ENCODE measurements around the gene LRSAM1.

The LRSAM1 gene

DNA sequence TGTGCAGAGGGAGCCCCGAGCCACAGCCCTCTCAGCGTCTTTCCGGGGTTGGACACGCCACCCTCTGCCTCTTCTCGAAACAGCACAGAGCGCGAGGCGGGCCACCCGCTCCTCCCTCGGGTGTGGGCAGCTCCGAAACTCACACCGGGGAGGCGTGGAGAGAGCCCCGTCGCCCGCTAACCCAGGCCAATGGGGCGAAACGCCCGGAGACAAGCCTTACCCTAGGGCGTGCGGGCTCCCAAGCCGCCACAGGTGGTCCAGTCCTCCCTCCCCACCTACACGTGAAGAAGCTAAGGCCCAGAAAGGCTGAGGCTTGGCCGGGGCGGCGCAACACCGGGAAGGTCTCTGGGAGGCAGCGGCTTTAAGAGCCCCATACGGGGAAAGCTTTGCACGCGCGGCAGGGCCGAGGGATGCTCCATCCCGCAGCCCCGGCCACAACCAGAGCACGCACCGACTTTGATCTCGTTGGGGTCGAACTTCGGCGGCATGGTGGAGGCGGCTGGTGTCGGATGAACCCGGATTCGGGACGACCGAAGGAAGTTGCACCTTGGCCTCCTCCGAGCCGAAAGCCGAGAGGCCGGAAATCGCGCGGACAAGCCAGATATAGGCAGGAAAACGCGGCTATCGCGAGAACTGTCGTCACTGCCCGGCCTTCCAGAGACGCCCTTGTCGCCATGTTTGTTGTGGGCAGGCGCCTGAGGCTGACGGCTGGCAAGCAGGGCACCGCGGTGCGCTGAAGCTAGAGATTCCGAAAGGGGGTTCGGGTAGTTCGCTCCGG, at the start of gene LRSAM1, which contains the start of gene RPL12:
Gene LRSAM1 (plus strand): TSS at position 681 of the 778 bp plus-strand sequence. CDS start 3,018 bp downstream, outside the sequence.
Gene RPL12 (minus strand): TSS at position 577 of the 778 bp plus-strand sequence. CDS start 89 bp downstream, at position 488.
- TF ChIP-seq GATA3 (IDR thresholded peaks at IDR 0.05; ENCODE audit: low read depth, low read length) (no peak), GATA2 (IDR thresholded peaks at IDR 0.05; ENCODE audit: low read depth, low read length) (no peak)

DNA sequence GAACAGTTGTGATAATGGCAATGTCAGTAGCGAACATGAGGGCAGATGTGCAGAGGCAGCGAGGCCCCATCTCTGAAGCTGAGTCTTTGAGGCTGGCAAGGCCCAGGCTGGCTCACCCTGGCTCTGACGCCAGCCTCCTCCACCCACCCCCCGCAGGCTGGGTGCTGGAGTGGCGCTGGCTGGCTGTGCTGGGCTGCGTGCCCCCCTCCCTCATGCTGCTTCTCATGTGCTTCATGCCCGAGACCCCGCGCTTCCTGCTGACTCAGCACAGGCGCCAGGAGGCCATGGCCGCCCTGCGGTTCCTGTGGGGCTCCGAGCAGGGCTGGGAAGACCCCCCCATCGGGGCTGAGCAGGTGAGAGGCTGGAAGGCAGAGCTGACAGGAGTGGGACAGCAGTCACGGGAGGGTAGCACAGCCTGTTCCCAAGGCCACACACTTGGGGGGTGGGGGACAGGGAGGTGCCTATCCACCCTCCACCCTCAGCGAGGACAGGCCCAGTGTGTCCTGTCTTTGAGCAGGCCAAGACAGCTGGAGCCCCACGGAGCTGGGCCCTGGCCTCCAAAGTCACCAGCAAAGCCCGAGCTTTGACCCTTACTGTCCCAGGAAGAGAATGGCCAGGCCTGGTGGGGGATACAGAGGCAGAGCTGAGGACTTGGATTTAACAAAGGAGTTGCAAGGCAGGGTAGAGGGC, 48.8 kb upstream of the LRSAM1 start:
- TF ChIP-seq GATA3 (IDR thresholded peaks at IDR 0.05; ENCODE audit: low read depth, low read length) (no peak), GATA2 (IDR thresholded peaks at IDR 0.05; ENCODE audit: low read depth, low read length) (no peak)

DNA sequence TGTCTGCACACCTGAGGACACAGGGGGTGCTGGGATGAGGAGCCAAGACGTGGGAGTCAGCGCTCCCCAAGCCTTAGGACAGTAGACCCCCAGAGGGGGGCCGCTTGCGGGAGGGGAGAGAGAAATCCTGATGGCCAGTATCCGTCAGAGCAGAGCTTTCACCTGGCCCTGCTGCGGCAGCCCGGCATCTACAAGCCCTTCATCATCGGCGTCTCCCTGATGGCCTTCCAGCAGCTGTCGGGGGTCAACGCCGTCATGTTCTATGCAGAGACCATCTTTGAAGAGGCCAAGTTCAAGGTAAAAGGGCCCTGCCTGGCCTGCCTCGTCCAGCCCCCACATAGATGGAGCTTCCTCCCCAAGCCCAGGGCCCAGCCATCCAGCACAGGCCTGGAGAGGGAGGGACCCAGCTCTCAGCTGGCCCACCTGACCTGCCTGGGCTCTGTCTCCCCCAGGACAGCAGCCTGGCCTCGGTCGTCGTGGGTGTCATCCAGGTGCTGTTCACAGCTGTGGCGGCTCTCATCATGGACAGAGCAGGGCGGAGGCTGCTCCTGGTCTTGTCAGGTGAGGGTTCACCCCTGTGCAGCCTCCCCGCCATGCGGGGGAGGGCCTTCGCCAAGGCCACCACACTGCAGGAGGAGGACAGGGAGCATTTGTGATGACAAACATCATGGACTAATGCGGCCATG, 47.7 kb upstream of the LRSAM1 start:
- TF ChIP-seq GATA2 (IDR thresholded peaks at IDR 0.05; ENCODE audit: low read depth, low read length): no peak
- TF ChIP-seq GATA3 (IDR thresholded peaks at IDR 0.05; ENCODE audit: low read depth, low read length): no peak

DNA sequence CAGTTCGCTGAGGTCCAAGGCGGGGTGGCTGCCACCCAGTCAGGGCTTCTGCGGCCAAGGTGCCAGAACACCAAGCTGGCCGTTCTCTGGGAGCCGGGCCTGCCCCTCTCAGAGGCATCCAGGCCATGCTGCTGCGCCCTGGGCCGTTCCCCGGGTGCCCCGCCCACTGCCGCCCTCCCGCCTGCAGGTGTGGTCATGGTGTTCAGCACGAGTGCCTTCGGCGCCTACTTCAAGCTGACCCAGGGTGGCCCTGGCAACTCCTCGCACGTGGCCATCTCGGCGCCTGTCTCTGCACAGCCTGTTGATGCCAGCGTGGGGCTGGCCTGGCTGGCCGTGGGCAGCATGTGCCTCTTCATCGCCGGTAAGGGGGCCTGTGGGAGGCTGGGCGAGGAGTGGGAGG, 46.7 kb upstream of the LRSAM1 start:
- TF ChIP-seq GATA2 (IDR thresholded peaks at IDR 0.05; ENCODE audit: low read depth, low read length) (no peak), GATA3 (IDR thresholded peaks at IDR 0.05; ENCODE audit: low read depth, low read length) (no peak)

DNA sequence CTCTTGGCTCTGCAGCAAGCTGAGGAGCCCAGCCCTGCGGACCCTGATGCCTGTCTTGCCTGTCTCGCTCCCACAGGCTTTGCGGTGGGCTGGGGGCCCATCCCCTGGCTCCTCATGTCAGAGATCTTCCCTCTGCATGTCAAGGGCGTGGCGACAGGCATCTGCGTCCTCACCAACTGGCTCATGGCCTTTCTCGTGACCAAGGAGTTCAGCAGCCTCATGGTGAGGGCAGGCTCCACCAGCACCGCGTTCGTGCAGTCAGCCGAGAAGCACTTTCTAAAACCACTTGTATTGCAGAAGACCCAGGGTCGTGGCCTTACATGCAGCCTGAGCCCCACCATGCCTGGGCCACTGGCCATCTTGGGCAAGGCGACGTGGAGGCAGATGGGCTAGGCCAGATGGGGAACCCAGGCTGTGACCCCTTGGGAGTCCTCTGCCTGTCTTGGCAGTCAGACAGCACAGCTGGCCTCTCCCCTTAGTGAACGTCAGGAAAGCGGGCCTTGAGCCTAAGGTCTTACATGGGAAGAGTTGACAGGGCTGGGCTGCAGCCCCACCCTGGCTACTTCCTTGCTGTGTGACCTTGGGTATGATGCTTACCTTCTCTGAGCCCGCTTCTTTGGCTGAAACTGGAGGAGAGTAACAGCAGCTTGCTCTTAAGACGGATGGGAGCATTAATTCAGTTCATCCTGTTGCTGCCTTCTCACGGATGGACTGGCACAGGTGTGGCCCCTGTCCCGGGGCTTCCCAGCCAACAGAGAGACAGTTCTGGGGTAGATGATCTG, 45.8 kb upstream of the LRSAM1 start:
- TF ChIP-seq GATA3 (IDR thresholded peaks at IDR 0.05; ENCODE audit: low read depth, low read length) (no peak), GATA2 (IDR thresholded peaks at IDR 0.05; ENCODE audit: low read depth, low read length) (no peak)

DNA sequence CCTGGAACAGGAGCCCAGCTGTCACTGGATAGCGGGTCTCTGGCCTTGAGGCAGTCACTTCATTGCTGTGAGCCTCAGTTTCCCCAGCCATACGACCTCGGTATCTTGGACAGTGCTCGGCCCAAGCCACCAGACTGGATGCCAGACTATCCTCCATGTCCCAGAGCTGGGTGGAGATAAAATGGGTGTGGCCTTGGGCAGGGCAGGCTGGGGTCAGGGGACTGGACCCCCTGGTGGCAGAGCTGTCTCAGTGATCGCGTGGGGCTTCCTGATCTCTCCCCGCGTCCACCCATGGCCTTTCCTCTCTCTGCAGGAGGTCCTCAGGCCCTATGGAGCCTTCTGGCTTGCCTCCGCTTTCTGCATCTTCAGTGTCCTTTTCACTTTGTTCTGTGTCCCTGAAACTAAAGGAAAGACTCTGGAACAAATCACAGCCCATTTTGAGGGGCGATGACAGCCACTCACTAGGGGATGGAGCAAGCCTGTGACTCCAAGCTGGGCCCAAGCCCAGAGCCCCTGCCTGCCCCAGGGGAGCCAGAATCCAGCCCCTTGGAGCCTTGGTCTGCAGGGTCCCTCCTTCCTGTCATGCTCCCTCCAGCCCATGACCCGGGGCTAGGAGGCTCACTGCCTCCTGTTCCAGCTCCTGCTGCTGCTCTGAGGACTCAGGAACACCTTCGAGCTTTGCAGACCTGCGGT, 44.4 kb upstream of the LRSAM1 start:
- TF ChIP-seq GATA2 (IDR thresholded peaks at IDR 0.05; ENCODE audit: low read depth, low read length) (no peak), GATA3 (IDR thresholded peaks at IDR 0.05; ENCODE audit: low read depth, low read length) (no peak)

DNA sequence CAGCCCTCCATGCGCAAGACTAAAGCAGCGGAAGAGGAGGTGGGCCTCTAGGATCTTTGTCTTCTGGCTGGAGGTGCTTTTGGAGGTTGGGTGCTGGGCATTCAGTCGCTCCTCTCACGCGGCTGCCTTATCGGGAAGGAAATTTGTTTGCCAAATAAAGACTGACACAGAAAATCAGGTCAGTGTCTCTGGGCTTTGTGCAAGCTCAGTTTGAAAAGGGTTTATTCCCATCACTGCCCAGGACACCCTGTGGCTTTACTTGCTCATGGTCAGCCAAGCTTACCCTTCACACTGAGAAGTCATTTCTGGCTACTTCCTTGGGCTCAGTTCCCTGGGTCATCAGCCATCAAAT, 43.8 kb upstream of the LRSAM1 start:
- no peak for TF ChIP-seq GATA2 (IDR thresholded peaks at IDR 0.05; ENCODE audit: low read depth, low read length)
- TF ChIP-seq GATA3 (IDR thresholded peaks at IDR 0.05; ENCODE audit: low read depth, low read length): no peak

DNA sequence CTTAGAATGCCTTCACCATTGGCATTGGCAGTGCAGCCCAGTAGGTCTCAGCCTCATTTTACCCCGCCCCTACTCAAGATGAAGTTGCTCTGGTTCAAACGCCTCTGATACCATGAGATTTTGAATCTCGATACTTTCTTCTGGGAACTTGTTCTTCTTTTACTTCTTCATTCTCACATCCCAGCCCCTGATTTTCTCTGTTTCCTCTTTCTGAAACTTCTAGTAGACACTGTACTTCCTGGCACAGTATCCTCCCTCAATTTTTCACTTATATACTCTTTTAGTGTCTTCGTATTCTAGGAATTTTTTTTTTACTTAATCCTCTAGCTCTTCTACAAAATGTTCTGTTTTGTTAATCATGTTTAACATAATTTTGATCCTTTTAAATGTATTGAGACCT, 40.2 kb upstream of the LRSAM1 start:
- no peak for TF ChIP-seq GATA3 (IDR thresholded peaks at IDR 0.05; ENCODE audit: low read depth, low read length)
- no peak for TF ChIP-seq GATA2 (IDR thresholded peaks at IDR 0.05; ENCODE audit: low read depth, low read length)

DNA sequence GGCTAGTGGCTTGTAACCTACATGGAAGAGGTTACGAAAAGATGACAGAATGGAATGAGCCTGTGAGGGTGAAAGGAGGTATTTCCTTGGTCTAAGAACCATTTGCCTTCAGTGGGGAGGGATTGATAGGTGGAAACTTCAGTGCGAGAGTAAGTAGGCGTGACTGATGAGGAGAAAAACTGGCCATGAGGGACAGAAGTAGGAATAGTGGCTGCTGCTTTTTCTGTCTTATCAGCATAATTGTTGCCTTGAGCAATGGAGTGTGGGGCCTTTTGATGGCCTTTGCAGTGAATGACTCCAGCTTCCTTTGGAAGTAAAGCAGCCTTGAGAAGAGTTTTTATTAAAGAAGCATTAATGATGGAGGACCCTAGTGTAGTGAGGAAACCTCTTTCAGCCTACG, 36.2 kb upstream of the LRSAM1 start:
- TF ChIP-seq GATA2 (IDR thresholded peaks at IDR 0.05; ENCODE audit: low read depth, low read length) (no peak), GATA3 (IDR thresholded peaks at IDR 0.05; ENCODE audit: low read depth, low read length) (no peak)

DNA sequence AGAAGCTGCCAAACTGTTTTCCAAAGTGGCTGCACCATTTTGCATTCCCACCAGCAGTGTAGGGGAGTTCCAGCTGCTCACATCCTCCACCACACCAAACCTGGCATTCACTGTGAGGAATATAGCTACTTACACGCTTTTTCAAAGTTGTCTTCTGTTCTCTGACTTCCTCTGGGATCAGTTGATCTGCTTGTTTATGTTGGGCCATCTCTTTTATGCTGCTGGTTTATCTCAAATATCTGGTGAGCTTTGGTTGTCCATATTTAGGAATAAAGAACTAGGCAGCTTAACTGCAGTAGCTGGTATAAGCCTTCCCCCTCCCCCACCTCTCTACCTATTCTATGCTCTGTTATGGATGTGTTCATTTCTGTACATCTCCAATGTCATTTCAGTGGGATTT, 35.7 kb upstream of the LRSAM1 start:
- TF ChIP-seq GATA2 (IDR thresholded peaks at IDR 0.05; ENCODE audit: low read depth, low read length) (no peak), GATA3 (IDR thresholded peaks at IDR 0.05; ENCODE audit: low read depth, low read length) (no peak)

DNA sequence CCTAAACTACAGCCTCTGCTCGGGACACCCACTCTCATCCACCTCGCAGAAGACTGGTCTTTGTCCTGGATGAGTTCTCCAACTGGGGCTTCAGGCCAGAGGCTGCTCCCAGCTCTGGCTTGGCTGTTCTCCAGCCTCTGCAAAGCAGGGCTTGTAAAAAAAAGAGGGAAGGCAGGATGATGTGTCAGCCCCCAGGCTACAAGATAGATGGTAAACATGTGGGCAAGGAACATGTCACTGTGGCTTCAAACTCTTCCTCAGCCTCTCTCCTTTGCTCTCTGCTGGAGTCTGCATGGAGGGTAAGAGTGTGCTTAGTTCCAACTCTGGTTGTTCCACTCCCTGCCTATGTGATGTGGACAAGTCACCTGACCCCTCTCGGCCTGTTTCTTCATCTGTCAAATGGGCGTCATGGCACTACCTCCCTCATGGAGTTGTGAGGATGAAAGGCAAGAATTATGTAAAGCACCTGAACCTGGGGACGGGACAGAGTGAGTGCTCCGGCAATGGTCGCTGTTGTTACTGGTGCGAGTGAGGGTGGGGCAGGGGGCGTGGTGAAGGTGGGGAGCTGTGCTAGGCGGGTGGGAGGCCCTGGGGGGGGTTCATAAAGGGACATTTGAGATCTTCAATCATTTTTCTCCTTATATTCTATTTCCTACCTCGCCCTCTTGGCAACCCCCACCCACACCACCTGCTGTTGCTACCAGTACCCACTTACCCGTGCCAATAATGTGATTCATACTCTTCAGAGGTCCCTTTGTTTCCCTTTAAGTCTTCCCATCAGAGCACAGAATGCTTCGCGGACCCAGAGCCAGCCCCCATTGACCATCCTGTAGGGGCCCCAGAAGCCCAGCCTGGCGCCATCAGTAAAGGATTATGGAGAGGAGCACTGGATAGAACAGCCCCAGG, 33.9 kb upstream of the LRSAM1 start:
- no peak for TF ChIP-seq GATA3 (IDR thresholded peaks at IDR 0.05; ENCODE audit: low read depth, low read length)

DNA sequence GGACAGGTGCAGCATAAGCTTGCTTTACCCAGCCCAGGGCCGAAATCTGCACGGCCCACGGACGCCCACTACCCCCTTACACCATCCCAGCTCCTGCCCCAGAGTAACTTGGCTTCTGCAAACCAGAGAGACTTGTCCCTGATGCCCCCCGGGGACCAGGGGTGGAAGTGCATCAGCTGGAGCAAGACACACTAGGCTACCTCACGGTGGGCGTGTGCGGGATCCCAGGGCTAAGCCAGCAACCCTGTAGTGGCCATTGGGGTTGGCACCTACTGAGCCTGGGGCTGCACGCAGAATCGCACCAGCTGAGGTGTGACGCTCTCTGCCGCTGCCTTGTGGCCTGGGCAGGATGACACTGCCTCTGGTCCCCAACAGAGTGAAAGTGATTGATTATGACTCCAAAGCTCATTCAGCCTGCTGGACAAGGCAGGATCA, 33.3 kb upstream of the LRSAM1 start:
- TF ChIP-seq GATA2 (IDR thresholded peaks at IDR 0.05; ENCODE audit: low read depth, low read length): no peak
- TF ChIP-seq GATA3 (IDR thresholded peaks at IDR 0.05; ENCODE audit: low read depth, low read length): no peak

Data from SH-SY5Y (cell line).